Calu3 (cell line): Measurements from ENCODE around the gene HS6ST1. TPM values are rescaled to one million over a fixed set of nuclear protein-coding genes. Genes with fewer than 3 reads are reported as not detected.

Experiments
- BruUV-seq: library from RNA; stranded (reverse); fragments of 400-500 nt; replicated peaks from 2 replicates; lab custom pipeline; 2021; lab: Mats Ljungman, UMichigan
- CTCF ChIA-PET: fragments of 300-600 bp; sonication (Branson Sonifier 250); formaldehyde crosslinking; loops from one replicate; lab custom pipeline; 2022; ENCODE audit warnings: antibody characterized with exemption; lab: Charles Lee
- DNase-seq: peaks from one replicate; pipeline ENCODE4 v3.0.0; 2022
- H3K27ac Mint-ChIP-seq: one replicate; pipeline ENCODE4 v1.8.0; 2022; ENCODE audit warnings: mixed read lengths; ENCODE audit not compliant: unreplicated experiment
- H3K27me3 Mint-ChIP-seq: one replicate; pipeline ENCODE4 v1.8.0; 2022; ENCODE audit warnings: mixed read lengths; ENCODE audit not compliant: unreplicated experiment
- H3K36me3 Mint-ChIP-seq: one replicate; pipeline ENCODE4 v1.8.0; 2022; ENCODE audit warnings: mild to moderate bottlenecking, moderate library complexity, mixed read lengths; ENCODE audit not compliant: insufficient read depth, unreplicated experiment
- H3K4me1 Mint-ChIP-seq: one replicate; pipeline ENCODE4 v1.8.0; 2022; ENCODE audit warnings: mild to moderate bottlenecking, low read depth, mixed read lengths; ENCODE audit not compliant: unreplicated experiment
- H3K4me3 Mint-ChIP-seq: one replicate; pipeline ENCODE4 v1.8.0; 2022; ENCODE audit warnings: mild to moderate bottlenecking, low read depth, moderate library complexity, mixed read lengths; ENCODE audit not compliant: unreplicated experiment
- H3K9me3 Mint-ChIP-seq: one replicate; pipeline ENCODE4 v1.8.0; 2022; ENCODE audit warnings: low read depth, mixed read lengths; ENCODE audit not compliant: unreplicated experiment
- CTCF ChIP-seq: fragments of 200-600 bp; IDR thresholded peaks from one replicate; pipeline ENCODE4 v1.8.0; 2022; ENCODE audit warnings: antibody characterized with exemption; ENCODE audit not compliant: unreplicated experiment
- intact Hi-C: fragments of 100-400 bp; cut with micrococcal nuclease; formaldehyde crosslinking; loops from one replicate; pipeline ENCODE4 v1.10.0; 2022; ENCODE audit not compliant: unreplicated experiment
- total RNA-seq: library from RNA; stranded (reverse); gene quantifications from 2 replicates; pipeline ENCODE4 v1.2.3, GENCODE V29; 2022

Gene HS6ST1
- total RNA-seq, 1 experiment from 2014 or later = 34.6 TPM

- H3K27ac Mint-ChIP-seq = no peak overlapping the region
- H3K36me3 Mint-ChIP-seq = peaks cover 8% of the 10 kb centered on the region
- BruUV-seq = no TSS peak
- H3K27me3 Mint-ChIP-seq = no peaks in the 10 kb centered on the region
- H3K9me3 Mint-ChIP-seq = no peaks in the 10 kb centered on the region
- DNase-seq = no peak
- intact Hi-C loops = no loop called here
- TF ChIP-seq CTCF = no peak
- CTCF ChIA-PET = no interaction called here
- H3K4me1 Mint-ChIP-seq = no peaks in the 10 kb centered on the region
- H3K4me3 Mint-ChIP-seq = no peak overlapping the region
These were observed 53.6 kb downstream of the HS6ST1 start for GRCh38 chr2:128264881-128265607.

GRCh38 chr2:128263902-128264331 is 54.8 kb downstream of the HS6ST1 start:
- no peak for TF ChIP-seq CTCF
- Mint-ChIP-seq H3K4me1 (no peaks in the 10 kb centered on the region), H3K27me3 (no peaks in the 10 kb centered on the region), H3K27ac (no peak overlapping the region), H3K4me3 (no peak overlapping the region), H3K9me3 (no peaks in the 10 kb centered on the region), H3K36me3 (peaks cover 8% of the 10 kb centered on the region)
- BruUV-seq = no TSS peak
- no peak for DNase-seq
- intact Hi-C loops = no loop called here
- CTCF ChIA-PET = no interaction called here

- no peak overlapping the region for H3K27ac Mint-ChIP-seq
- H3K9me3 Mint-ChIP-seq = no peaks in the 10 kb centered on the region
- peaks cover 8% of the 10 kb centered on the region for H3K36me3 Mint-ChIP-seq
- no peak overlapping the region for H3K4me3 Mint-ChIP-seq
- intact Hi-C loops = no loop called here
- DNase-seq = no peak
- CTCF ChIA-PET = no interaction called here
- H3K27me3 Mint-ChIP-seq = no peaks in the 10 kb centered on the region
- no peak for TF ChIP-seq CTCF
- BruUV-seq = no TSS peak
- no peaks in the 10 kb centered on the region for H3K4me1 Mint-ChIP-seq
These were observed 56.1 kb downstream of the HS6ST1 start for GRCh38 chr2:128262315-128263253.

GRCh38 chr2:128261245-128262128 is 57.2 kb downstream of the HS6ST1 start:
- Mint-ChIP-seq H3K27ac (no peak overlapping the region), H3K4me3 (no peak overlapping the region), H3K9me3 (no peaks in the 10 kb centered on the region), H3K4me1 (no peaks in the 10 kb centered on the region), H3K36me3 (peaks cover 8% of the 10 kb centered on the region), H3K27me3 (no peaks in the 10 kb centered on the region)
- no peak for TF ChIP-seq CTCF
- intact Hi-C loops = no loop called here
- no peak for DNase-seq
- CTCF ChIA-PET = interaction anchor here (1.0 kb wide), 1 partner anchor 54 kb away, joined by 3 read pairs; no protein-coding TSS in a partner anchor
- BruUV-seq = no TSS peak
